B cell (primary cell): Measurements from ENCODE around the gene SPRED2.

Experiments
- EZH2 ChIP-seq: IDR thresholded peaks from 2 replicates; pipeline ENCODE4 v1.6.1; 2012; ENCODE audit warnings: borderline replicate concordance, low read depth, mild to moderate bottlenecking, moderate library complexity, low read length; ENCODE audit not compliant: insufficient read depth, poor library complexity, severe bottlenecking
- TF ChIP-seq, protein P1 (sequence below): fragments of 200-600 bp; IDR thresholded peaks from one replicate; pipeline ENCODE4 v1.8.0; 2022; ENCODE audit warnings: antibody characterized with exemption, mild to moderate bottlenecking

DNA sequence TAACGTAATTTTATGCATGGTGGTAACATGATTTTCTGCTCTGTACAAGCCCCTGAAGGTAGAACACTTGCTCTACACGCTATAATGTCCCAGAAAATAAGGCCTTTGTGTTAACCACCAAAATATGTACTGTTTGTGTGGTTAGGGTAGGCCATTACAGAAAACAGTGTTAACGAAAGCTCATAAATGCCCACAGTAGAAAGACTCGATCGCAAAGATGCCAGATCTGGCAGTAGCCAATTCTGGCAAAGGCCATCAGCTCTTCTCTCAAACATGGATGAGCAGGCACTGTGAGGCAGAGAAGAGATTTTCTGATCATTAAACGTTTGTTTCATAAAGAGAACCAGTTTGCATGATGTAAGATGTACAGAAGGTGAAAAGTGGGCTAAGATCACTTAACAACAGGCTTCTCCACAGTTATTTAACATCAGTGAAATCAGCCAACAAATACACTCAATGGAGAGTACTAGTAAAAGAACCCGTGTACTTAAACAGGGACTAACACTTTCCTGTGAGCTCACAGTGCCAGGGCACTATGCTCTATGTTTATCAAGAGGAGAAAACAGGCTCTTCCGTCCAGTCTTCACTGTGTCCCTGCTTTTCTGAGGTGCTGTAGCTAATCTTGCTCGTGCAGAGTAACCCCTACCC is 80.3 kb downstream of the SPRED2 start:
- TF ChIP-seq, protein P1, sequence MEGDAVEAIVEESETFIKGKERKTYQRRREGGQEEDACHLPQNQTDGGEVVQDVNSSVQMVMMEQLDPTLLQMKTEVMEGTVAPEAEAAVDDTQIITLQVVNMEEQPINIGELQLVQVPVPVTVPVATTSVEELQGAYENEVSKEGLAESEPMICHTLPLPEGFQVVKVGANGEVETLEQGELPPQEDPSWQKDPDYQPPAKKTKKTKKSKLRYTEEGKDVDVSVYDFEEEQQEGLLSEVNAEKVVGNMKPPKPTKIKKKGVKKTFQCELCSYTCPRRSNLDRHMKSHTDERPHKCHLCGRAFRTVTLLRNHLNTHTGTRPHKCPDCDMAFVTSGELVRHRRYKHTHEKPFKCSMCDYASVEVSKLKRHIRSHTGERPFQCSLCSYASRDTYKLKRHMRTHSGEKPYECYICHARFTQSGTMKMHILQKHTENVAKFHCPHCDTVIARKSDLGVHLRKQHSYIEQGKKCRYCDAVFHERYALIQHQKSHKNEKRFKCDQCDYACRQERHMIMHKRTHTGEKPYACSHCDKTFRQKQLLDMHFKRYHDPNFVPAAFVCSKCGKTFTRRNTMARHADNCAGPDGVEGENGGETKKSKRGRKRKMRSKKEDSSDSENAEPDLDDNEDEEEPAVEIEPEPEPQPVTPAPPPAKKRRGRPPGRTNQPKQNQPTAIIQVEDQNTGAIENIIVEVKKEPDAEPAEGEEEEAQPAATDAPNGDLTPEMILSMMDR: no peak
- no peak for TF ChIP-seq EZH2
